Right lobe of liver (tissue), 6 donors: ENCODE measurements around the gene TBCK. TPM values are rescaled to one million over a fixed set of nuclear protein-coding genes. Genes with fewer than 3 reads are reported as not detected.

ENCODE experiments used
- ATAC-seq, 4 donors: fragments of 200-7000 bp; cut with Tn5 transposase; one replicate each; pipeline ENCODE4 v1.9.1; 2020; ENCODE audit warnings: mild to moderate bottlenecking in 4 of 4, moderate library complexity in 4 of 4
- DNase-seq, 3 donors: peaks; one replicate each; pipeline ENCODE4 v3.0.0-alpha.2; 2020
- H3K27ac ChIP-seq, 3 donors: fragments of 200-600 bp; one replicate each; pipeline ENCODE4 v1.8.0; 2022
- H3K27me3 ChIP-seq, 2 donors: fragments of 200-600 bp; one replicate each; pipeline ENCODE4 v1.8.0; 2022
- H3K36me3 ChIP-seq, 4 donors: fragments of 200-600 bp; sonication (generic) in 1 of 4; one replicate each; pipeline versions ENCODE4 v1.5.1 to v1.8.0; 2017 to 2022; ENCODE audit warnings: control low read depth in 1 of 4
- H3K4me1 ChIP-seq, 4 donors: fragments of 200-600 bp; sonication (generic) in 1 of 4; one replicate each; pipeline versions ENCODE4 v1.5.1 to v1.8.0; 2017 to 2022; ENCODE audit warnings: control low read depth in 1 of 4
- H3K4me3 ChIP-seq, 3 donors: fragments of 200-600 bp; one replicate each; pipeline ENCODE4 v1.8.0; 2022
- H3K9me3 ChIP-seq, 4 donors: fragments of 200-600 bp; sonication (generic) in 1 of 4; one replicate each; pipeline versions ENCODE4 v1.5.1 to v1.8.0; 2017 to 2022; ENCODE audit warnings: control low read depth in 1 of 4
- CTCF ChIP-seq, 4 donors: fragments of 200-600 bp in 3 of 4; fragments of 450-650 bp in 1 of 4; IDR thresholded peaks; one replicate each; pipeline versions ENCODE4 v1.5.1 to v1.8.0; 2016 to 2022; ENCODE audit warnings: antibody characterized with exemption in 4 of 4, mild to moderate bottlenecking in 2 of 4
- POLR2A ChIP-seq: fragments of 450-650 bp; IDR thresholded peaks from one replicate; pipeline ENCODE4 v1.6.1; 2017; ENCODE audit warnings: antibody characterized with exemption, mild to moderate bottlenecking
- WGBS: methylation state at CpG from one replicate; pipeline ENCODE4 v1.1.6; 2018; ENCODE audit warnings: low coverage, low lambda C conversion rate; ENCODE audit not compliant: insufficient coverage; ENCODE audit errors: missing lambda C conversion rate; 5-methylcytosine and 5-hydroxymethylcytosine counted together
- intact Hi-C, 2 donors: fragments of 100-400 bp; cut with DNase I; formaldehyde crosslinking; loops; one replicate each; pipeline versions ENCODE4 v1.11.2 to v1.14.1; 2022
- total RNA-seq, 6 experiments: library from RNA; depleted of rRNA in 2 of 6; stranded (reverse); fragments of >200 nt in 2 of 6; fragmentation: NEBNext Ultra II Directional in 3 of 6; extraction: Animal tissue kit (Norgen Biotek cat#: 25700) in 3 of 6; gene quantifications; one replicate each; pipeline versions ENCODE4 v1.1.0 to v1.2.4, GENCODE V29; 2016 to 2023
- donor health status: DM: no; HTN: yes; CAD: no.
- donor health status: DM: no; HTN: no; CAD: no.
- donor health status: DM: no; HTN: no; CAD: no.
- donor health status: DM: no; HTN: yes; CAD: no.
- donor health status: DM: no; HTN: yes; CAD: no.

TBCK gene
- total RNA-seq, 6 experiments from 2014 or later, result 15.1 to 20.1 (median 16.8) TPM

DNA sequence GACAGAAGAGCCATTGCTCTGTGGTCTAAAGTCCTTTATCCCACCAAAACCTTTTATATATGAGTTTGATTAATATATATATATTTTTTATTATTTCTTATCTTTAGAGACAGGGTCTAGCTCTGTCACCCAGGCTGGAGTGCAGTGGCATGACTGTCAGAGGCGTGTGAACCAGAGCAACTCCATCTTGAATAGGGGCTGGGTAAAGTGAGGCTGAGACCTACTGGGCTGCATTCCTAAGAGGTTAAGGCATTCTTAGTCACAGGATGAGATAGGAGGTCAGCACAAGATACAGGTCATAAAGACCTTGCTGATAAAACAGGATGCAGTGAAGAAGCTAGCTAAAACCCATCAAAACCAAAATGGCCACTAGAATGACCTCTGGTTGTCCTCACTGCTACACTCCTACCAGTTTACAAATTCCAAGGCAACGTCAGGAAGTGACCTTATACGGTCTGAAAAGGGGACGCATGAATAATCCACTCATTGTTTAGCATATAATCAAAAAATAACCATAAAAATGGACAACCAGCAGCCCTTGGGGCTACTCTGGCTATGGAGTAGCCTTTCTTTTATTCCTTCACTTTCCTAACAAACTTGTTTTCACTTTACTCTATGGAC is 10.5 kb downstream of the TBCK start:
- H3K4me1 ChIP-seq, result no peaks in the 10 kb centered on the region
- WGBS, result 95% methylated on average over 4 of the region's 4 CpGs
- no peak overlapping the region for H3K27ac ChIP-seq
- no peaks in the 10 kb centered on the region for H3K9me3 ChIP-seq
- intact Hi-C loops, result no loop called here
- H3K36me3 ChIP-seq, result peaks cover 0 to 6% (median 0%) of the 10 kb centered on the region in 4 donors
- DNase-seq (no peak), ATAC-seq (no peak)
- no peak overlapping the region for H3K4me3 ChIP-seq
- no peaks in the 10 kb centered on the region for H3K27me3 ChIP-seq
- TF ChIP-seq CTCF (IDR thresholded peaks at IDR 0.05) (no peak), POLR2A (no peak)

DNA sequence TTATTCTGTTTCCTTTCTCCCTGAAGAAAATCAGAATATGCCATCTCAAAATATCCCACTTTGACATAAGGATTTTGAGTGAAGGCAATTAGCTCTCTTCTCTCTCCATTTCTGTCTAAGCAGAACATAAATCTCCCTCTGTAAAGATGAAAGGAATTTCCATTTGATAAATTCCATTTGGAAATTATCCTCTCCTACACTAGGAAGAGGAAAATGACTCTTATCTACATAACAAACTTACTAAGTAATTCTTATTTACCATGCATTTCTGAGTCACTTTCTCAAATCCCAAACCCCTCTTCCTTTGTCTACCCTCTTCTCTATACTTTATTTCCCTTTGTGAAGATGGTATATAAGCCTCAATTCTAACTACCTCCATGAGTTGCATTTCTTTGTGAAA is 11.4 kb downstream of the TBCK start:
- TF ChIP-seq CTCF (IDR thresholded peaks at IDR 0.05), result no peak
- no peak for TF ChIP-seq POLR2A
- no peaks in the 10 kb centered on the region for H3K4me1 ChIP-seq
- H3K4me3 ChIP-seq, result no peak overlapping the region
- no peak overlapping the region for H3K27ac ChIP-seq
- no peak for ATAC-seq
- H3K27me3 ChIP-seq, result no peaks in the 10 kb centered on the region
- H3K9me3 ChIP-seq, result no peaks in the 10 kb centered on the region
- intact Hi-C loops, result no loop called here
- DNase-seq, result no peak
- peaks cover 0 to 6% (median 0%) of the 10 kb centered on the region in 4 donors for H3K36me3 ChIP-seq

DNA sequence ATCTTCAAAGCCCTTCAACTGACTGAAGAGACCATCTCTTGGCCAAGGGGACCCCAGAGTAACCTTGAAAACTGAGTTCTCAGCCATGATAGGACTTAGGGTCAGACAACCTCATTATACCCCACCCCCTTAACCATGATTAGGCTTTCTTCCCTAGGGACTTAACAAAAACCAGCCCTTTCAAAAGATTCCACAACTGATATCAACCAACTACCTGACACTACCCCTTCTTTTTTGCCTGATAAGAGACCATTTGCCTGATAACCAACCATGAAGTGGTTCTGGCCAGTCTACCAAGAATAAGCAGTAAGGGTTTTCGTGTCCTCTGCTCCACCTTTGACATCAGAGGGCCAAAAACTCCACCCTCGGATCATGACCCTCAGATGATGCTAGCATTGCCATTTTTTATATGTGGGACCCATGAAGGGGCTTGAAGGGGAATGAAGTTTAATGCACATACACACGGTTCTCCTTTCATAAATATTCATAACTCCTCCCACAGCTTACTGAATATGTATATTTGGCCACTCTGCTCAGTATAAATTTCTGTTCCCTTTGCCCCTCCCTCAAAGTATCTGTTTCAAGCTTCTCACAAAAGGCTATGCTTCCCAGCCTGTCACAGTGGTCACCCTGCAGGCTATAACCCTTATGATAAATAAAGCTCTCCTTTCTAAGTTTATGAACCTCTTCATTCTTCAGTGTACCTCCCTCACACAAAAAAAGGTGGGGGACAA is 12.3 kb downstream of the TBCK start:
- H3K27me3 ChIP-seq, result no peaks in the 10 kb centered on the region
- H3K9me3 ChIP-seq, result no peaks in the 10 kb centered on the region
- H3K27ac ChIP-seq, result no peak overlapping the region
- TF ChIP-seq CTCF (IDR thresholded peaks at IDR 0.05), result no peak
- peaks cover 0 to 5% (median 0%) of the 10 kb centered on the region in 4 donors for H3K36me3 ChIP-seq
- intact Hi-C loops, result no loop called here
- DNase-seq, result no peak
- WGBS, result 69% methylated on average over 2 of the region's 3 CpGs
- no peak overlapping the region for H3K4me3 ChIP-seq
- no peaks in the 10 kb centered on the region for H3K4me1 ChIP-seq
- ATAC-seq, result no peak

DNA sequence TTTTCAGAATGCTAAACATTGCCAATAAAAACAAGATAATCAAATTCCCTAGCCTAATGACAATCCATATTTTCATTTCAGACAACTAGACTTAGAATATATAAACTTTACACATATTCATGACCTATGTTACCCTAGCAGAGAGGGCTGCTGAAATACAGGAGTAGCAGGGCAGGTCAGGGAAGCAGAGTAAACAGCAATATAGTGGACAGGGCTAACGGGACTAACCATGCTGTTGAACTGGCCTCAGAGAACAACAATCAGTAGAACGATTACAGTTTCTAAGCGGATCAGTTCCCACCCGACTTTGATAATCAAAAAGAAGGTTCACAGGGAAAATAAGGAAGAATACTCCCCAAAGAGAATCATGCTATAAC is 14.0 kb downstream of the TBCK start:
- Histone ChIP-seq H3K27me3 (no peaks in the 10 kb centered on the region), H3K9me3 (no peaks in the 10 kb centered on the region), H3K4me1 (no peaks in the 10 kb centered on the region), H3K27ac (no peak overlapping the region), H3K36me3 (no peaks in the 10 kb centered on the region), H3K4me3 (no peak overlapping the region)
- TF ChIP-seq CTCF (IDR thresholded peaks at IDR 0.05) (no peak), POLR2A (no peak)
- DNase-seq (no peak), ATAC-seq (no peak)
- WGBS, result 72% methylated on average over 4 of the region's 4 CpGs
- intact Hi-C loops, result no loop called here
